NK-92 (cell line): Measurements from ENCODE around the gene TRIM29.

Source experiments
- DNase-seq: peaks from one replicate; lab custom pipeline; 2025; ENCODE audit not compliant: unreplicated experiment; lab: John Stamatoyannopoulos, UW

The TRIM29 gene

GRCh38 chr11:120102050-120102863 is 35.7 kb downstream of the TRIM29 start:
- no peak for DNase-seq

GRCh38 chr11:120098503-120099020 is 39.4 kb downstream of the TRIM29 start:
- no peak for DNase-seq

GRCh38 chr11:120097721-120098385 is 40.1 kb downstream of the TRIM29 start:
- no peak for DNase-seq

- no peak for DNase-seq
These were observed 41.3 kb downstream of the TRIM29 start for GRCh38 chr11:120096369-120097191.

GRCh38 chr11:120095516-120095915 is 42.4 kb downstream of the TRIM29 start:
- DNase-seq, result no peak

- DNase-seq, result no peak
These were observed 46.2 kb downstream of the TRIM29 start for GRCh38 chr11:120091701-120092100.

- no peak for DNase-seq
These were observed 46.8 kb downstream of the TRIM29 start for GRCh38 chr11:120091121-120091520.

GRCh38 chr11:120090411-120090810 is 47.5 kb downstream of the TRIM29 start:
- no peak for DNase-seq

GRCh38 chr11:120089036-120090001 is 48.6 kb downstream of the TRIM29 start:
- no peak for DNase-seq

- no peak for DNase-seq
These were observed 49.9 kb downstream of the TRIM29 start for GRCh38 chr11:120088056-120088455.

- no peak for DNase-seq
These were observed 51.3 kb downstream of the TRIM29 start for GRCh38 chr11:120086651-120087050.

GRCh38 chr11:120079750-120080610 is 57.9 kb downstream of the TRIM29 start:
- DNase-seq, result no peak

GRCh38 chr11:120078397-120078796 is 59.5 kb downstream of the TRIM29 start:
- DNase-seq, result no peak

GRCh38 chr11:120074076-120074475 is 63.8 kb downstream of the TRIM29 start:
- no peak for DNase-seq

- no peak for DNase-seq
These were observed 64.7 kb downstream of the TRIM29 start for GRCh38 chr11:120073196-120073595.

GRCh38 chr11:120068114-120068573 is 69.8 kb downstream of the TRIM29 start:
- no peak for DNase-seq

GRCh38 chr11:120067438-120068113 is 70.3 kb downstream of the TRIM29 start:
- no peak for DNase-seq

- DNase-seq, result no peak
These were observed 71.0 kb downstream of the TRIM29 start for GRCh38 chr11:120066738-120067437.
